HepG2 (cell line): ENCODE results near the gene ZBTB32. TPM values are rescaled to one million over a fixed set of nuclear protein-coding genes. Genes with fewer than 3 reads are reported as not detected.

Experiments used
- AFF4 ChIP-seq: sonication (generic); formaldehyde crosslinking; IDR thresholded peaks from 2 replicates; pipeline ENCODE4 v1.4.0; 2020; ENCODE audit warnings: missing genetic modification reagents
- SIN3B ChIP-seq: fragments of 150-350 bp; IDR thresholded peaks from 2 replicates; pipeline ENCODE4 v1.6.1; 2014; ENCODE audit warnings: low read length
- YY1 ChIP-seq: IDR thresholded peaks from 2 replicates; pipeline ENCODE4 v1.6.1; 2011; ENCODE audit warnings: low read length, low read depth, moderate library complexity, mild to moderate bottlenecking; ENCODE audit not compliant: insufficient read depth, insufficient replicate concordance
- ZBTB20 ChIP-seq: sonication (generic); formaldehyde crosslinking; IDR thresholded peaks from 2 replicates; pipeline ENCODE4 v1.8.1; 2023; ENCODE audit warnings: missing genetic modification reagents, low read depth, mild to moderate bottlenecking, borderline replicate concordance
- ZNF207 ChIP-seq: fragments of 450-650 bp; IDR thresholded peaks from 2 replicates; pipeline ENCODE4 v1.6.1; 2016; ENCODE audit warnings: antibody characterized with exemption, borderline replicate concordance
- ZNF274 ChIP-seq: sonication (generic); formaldehyde crosslinking; IDR thresholded peaks from 2 replicates; pipeline ENCODE4 v1.5.1; 2020; ENCODE audit warnings: mild to moderate bottlenecking, missing genetic modification reagents
- ZNF333 ChIP-seq: sonication (generic); formaldehyde crosslinking; IDR thresholded peaks from 2 replicates; pipeline ENCODE4 v1.4.0; 2020; ENCODE audit warnings: mild to moderate bottlenecking, missing genetic modification reagents, borderline replicate concordance
- ZNF512B ChIP-seq: sonication (generic); formaldehyde crosslinking; IDR thresholded peaks from 2 replicates; pipeline ENCODE4 v1.5.1; 2020; ENCODE audit warnings: missing genetic modification reagents, mild to moderate bottlenecking, borderline replicate concordance
- ZNF703 ChIP-seq: sonication (generic); formaldehyde crosslinking; IDR thresholded peaks from 2 replicates; pipeline ENCODE4 v1.5.1; 2020; ENCODE audit warnings: missing genetic modification reagents, mild to moderate bottlenecking, moderate library complexity, borderline replicate concordance
- ZNF768 ChIP-seq: sonication (generic); formaldehyde crosslinking; IDR thresholded peaks from 2 replicates; pipeline ENCODE4 v1.4.0; 2020; ENCODE audit warnings: missing genetic modification reagents
- polyA plus RNA-seq, 8 experiments: library from polyadenylated mRNA; depleted of rRNA in 3 of 8; stranded (reverse) in 7 of 8; unstranded in 1 of 8; fragments of >200 nt; fragmentation: Illumina TruSeq in 4 of 8; extraction: Trizol in 4 of 8; gene quantifications; 2 replicates each; pipeline versions ENCODE4 v1.2.1 to v1.2.3, GENCODE V29; 2011 to 2016; ENCODE audit warnings: low read depth in 4 of 8, missing spikeins in 1 of 8, mixed read lengths in 1 of 8; ENCODE audit not compliant: insufficient read depth in 1 of 8
- total RNA-seq, 5 experiments: library from RNA; depleted of rRNA; stranded (reverse); fragments of >200 nt; fragmentation: Illumina TruSeq; extraction: Trizol; gene quantifications; 2 replicates each; pipeline ENCODE4 v1.2.3, GENCODE V29; 2016; ENCODE audit warnings: low read depth in 1 of 5
- TF ChIP-seq, protein P1 (sequence below): sonication (generic); formaldehyde crosslinking; IDR thresholded peaks from 2 replicates; pipeline ENCODE4 v1.9.0; 2021; ENCODE audit warnings: missing genetic modification reagents, borderline replicate concordance

Gene ZBTB32
- total and polyA plus RNA-seq, 2 of the 13 experiments (the other 11 are each of a cell fraction or from before 2014, with no cell fraction given), result not detected

- TF ChIP-seq AFF4 (CRISPR knock-in tag) (no peak), ZBTB20 (CRISPR knock-in tag) (no peak), YY1 (peak; percentile 90), ZNF768 (CRISPR knock-in tag) (no peak), ZNF207 (no peak), ZNF512B (CRISPR knock-in tag) (no peak), ZNF333 (CRISPR knock-in tag) (no peak), SIN3B (peak; percentile 31; the same call in 1 of the 2 replicates), ZNF274 (CRISPR knock-in tag) (no peak), ZNF703 (no peak)
- TF ChIP-seq, protein P1, sequence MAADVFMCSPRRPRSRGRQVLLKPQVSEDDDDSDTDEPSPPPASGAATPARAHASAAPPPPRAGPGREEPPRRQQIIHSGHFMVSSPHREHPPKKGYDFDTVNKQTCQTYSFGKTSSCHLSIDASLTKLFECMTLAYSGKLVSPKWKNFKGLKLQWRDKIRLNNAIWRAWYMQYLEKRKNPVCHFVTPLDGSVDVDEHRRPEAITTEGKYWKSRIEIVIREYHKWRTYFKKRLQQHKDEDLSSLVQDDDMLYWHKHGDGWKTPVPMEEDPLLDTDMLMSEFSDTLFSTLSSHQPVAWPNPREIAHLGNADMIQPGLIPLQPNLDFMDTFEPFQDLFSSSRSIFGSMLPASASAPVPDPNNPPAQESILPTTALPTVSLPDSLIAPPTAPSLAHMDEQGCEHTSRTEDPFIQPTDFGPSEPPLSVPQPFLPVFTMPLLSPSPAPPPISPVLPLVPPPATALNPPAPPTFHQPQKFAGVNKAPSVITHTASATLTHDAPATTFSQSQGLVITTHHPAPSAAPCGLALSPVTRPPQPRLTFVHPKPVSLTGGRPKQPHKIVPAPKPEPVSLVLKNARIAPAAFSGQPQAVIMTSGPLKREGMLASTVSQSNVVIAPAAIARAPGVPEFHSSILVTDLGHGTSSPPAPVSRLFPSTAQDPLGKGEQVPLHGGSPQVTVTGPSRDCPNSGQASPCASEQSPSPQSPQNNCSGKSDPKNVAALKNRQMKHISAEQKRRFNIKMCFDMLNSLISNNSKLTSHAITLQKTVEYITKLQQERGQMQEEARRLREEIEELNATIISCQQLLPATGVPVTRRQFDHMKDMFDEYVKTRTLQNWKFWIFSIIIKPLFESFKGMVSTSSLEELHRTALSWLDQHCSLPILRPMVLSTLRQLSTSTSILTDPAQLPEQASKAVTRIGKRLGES (CRISPR knock-in tag), result no peak
These were observed 41.1 kb downstream of the ZBTB32 start, which contains the start of the genes PSENEN and U2AF1L4 (continued) for GRCh38 chr19:35745328-35746086.
